HEK293T (cell line): ENCODE results near the gene LPIN2.

Source experiments
- BHLHE40 ChIP-seq: fragments of 450-650 bp; IDR thresholded peaks from 2 replicates; pipeline ENCODE4 v1.6.1; 2016; ENCODE audit warnings: mild to moderate bottlenecking, moderate library complexity, borderline replicate concordance
- ELF4 ChIP-seq: fragments of 450-650 bp; IDR thresholded peaks from 2 replicates; pipeline ENCODE4 v1.6.1; 2017; ENCODE audit warnings: antibody characterized with exemption
- FOXM1 ChIP-seq: fragments of 450-650 bp; IDR thresholded peaks from 2 replicates; pipeline ENCODE4 v1.6.1; 2017; ENCODE audit warnings: mild to moderate bottlenecking, borderline replicate concordance
- HDGF ChIP-seq: fragments of 450-650 bp; IDR thresholded peaks from 2 replicates; pipeline ENCODE4 v1.6.1; 2017; ENCODE audit warnings: antibody characterized with exemption, borderline replicate concordance
- NFRKB ChIP-seq: fragments of 450-650 bp; IDR thresholded peaks from 2 replicates; pipeline ENCODE4 v1.6.1; 2016; ENCODE audit warnings: mild to moderate bottlenecking, moderate library complexity
- SP1 ChIP-seq: fragments of 450-650 bp; IDR thresholded peaks from 2 replicates; pipeline ENCODE4 v1.6.1; 2017
- SUZ12 ChIP-seq: fragments of 450-650 bp; IDR thresholded peaks from 2 replicates; pipeline ENCODE4 v1.6.1; 2016; ENCODE audit warnings: mild to moderate bottlenecking
- ZNF384 ChIP-seq: fragments of 450-650 bp; IDR thresholded peaks from 2 replicates; pipeline ENCODE4 v1.6.1; 2016
- TF ChIP-seq, protein P1 (sequence below): fragments of 450-650 bp; IDR thresholded peaks from 2 replicates; pipeline ENCODE4 v1.6.1; 2016

DNA sequence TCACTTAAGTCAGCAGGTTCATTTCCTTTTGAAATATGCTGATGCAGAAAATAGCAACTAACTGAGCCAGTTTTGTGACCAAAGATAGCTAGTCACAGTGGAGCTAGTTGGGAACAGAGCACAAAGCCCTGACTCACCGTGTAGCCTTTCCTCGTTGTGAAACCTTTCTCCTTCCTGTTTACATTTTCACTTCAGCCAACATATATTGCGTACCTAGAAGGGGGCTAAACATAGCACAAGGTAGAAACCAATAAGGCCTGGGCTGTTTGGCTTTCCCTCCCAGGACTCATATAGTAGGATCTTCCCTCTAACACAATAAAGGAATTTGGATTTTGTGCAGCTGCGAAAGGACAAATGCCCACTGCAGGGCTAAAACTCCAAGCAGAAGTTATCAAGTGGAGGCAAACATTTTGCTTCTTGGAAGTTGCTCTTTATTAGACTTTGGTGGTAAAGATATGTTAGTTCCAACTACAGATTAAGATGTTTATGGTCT lies 24.5 kb upstream of the LPIN2 start:
- TF ChIP-seq SP1 (no peak), NFRKB (no peak), ZNF384 (no peak), BHLHE40 (no peak), FOXM1 (no peak), HDGF (no peak), ELF4 (no peak), SUZ12 (no peak)
- TF ChIP-seq, protein P1, sequence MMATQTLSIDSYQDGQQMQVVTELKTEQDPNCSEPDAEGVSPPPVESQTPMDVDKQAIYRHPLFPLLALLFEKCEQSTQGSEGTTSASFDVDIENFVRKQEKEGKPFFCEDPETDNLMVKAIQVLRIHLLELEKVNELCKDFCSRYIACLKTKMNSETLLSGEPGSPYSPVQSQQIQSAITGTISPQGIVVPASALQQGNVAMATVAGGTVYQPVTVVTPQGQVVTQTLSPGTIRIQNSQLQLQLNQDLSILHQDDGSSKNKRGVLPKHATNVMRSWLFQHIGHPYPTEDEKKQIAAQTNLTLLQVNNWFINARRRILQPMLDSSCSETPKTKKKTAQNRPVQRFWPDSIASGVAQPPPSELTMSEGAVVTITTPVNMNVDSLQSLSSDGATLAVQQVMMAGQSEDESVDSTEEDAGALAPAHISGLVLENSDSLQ: no peak
